ENCODE data around the gene STK32C. TPM values are rescaled to one million over a fixed set of nuclear protein-coding genes. Genes with fewer than 3 reads are reported as not detected.

The STK32C gene
- total and polyA plus RNA-seq, 2 donors (not counting 1 experiment from before 2014, with no cell fraction given) = 9.9 to 16.8 TPM

- peaks cover 7 to 9% of the 10 kb centered on the region in 2 donors for H3K4me1 ChIP-seq (ENCODE audit: control insufficient read depth in 2 of 2, insufficient read depth in 2 of 2, low read length in 2 of 2)
- ATAC-seq (ENCODE audit: low read depth) = no peak
These were observed 9.5 kb downstream of the STK32C start for GRCh38 chr10:132298038-132298881.

More at GRCh38 chr10:132298038-132298881, 9.5 kb downstream of the STK32C start:
- CTCF ChIA-PET = no interaction called here
- no peak overlapping the region for H3K4me2 ChIP-seq (replicated peaks; ENCODE audit: low read depth, low read length, poor library complexity, severe bottlenecking)
- H3K9me3 ChIP-seq (ENCODE audit: control extremely low read depth in 1 of 3, control insufficient read depth in 2 of 3, insufficient read depth in 1 of 3, low read length in 2 of 3) = peaks cover 0 to 13% (median 0%) of the 10 kb centered on the region in 3 donors
- peaks cover 0 to 14% (median 1%) of the 10 kb centered on the region in 4 experiments for H3K27me3 ChIP-seq (replicated peaks in 1 of 4; ENCODE audit: control extremely low read depth in 1 of 4, control insufficient read depth in 3 of 4, insufficient read depth in 4 of 4, low read length in 3 of 4)
- H3K27ac ChIP-seq (ENCODE audit: low read length in 2 of 2) = no peak overlapping the region
- Mint-ChIP-seq H3K27ac (peak overlapping the region; percentile 16), H3K27me3 (peaks cover 20% of the 10 kb centered on the region), H3K4me3 (no peak overlapping the region), H3K4me1 (peaks cover 6% of the 10 kb centered on the region), H3K9me3 (ENCODE audit: insufficient read depth) (no peaks in the 10 kb centered on the region)
- no peak overlapping the region for H3K9ac ChIP-seq (ENCODE audit: low read length)
- 67% methylated on average over 28 of the region's 28 CpGs for WGBS (ENCODE audit: insufficient coverage)
- intact Hi-C loops (cut with micrococcal nuclease) = no loop called here
- no peak for DNase-seq
- H3K4me3 ChIP-seq (ENCODE audit: control extremely low read depth in 1 of 5, extremely low read depth in 1 of 5, insufficient read depth in 1 of 5, low read depth in 2 of 5, low read length in 4 of 5) = no peak overlapping the region
- POLR2A ChIA-PET = interaction anchor here (0.6 kb wide), 1 partner anchor 12 kb away, joined by 3 read pairs; no protein-coding TSS in a partner anchor
- H2AFZ ChIP-seq (ENCODE audit: insufficient read depth, low read depth, low read length, poor library complexity, severe bottlenecking) = no peak overlapping the region
- H3K79me2 ChIP-seq (ENCODE audit: control insufficient read depth, insufficient read depth, low read length) = no peaks in the 10 kb centered on the region
- H3K36me3 ChIP-seq (replicated peaks in 1 of 2; ENCODE audit: control extremely low read depth in 1 of 2, control insufficient read depth in 1 of 2, extremely low read depth in 1 of 2, insufficient read depth in 2 of 2, low read length in 1 of 2) = no peaks in the 10 kb centered on the region
- no peaks in the 10 kb centered on the region for H4K20me1 ChIP-seq (ENCODE audit: control insufficient read depth, insufficient read depth, low read length, poor library complexity, severe bottlenecking)
- TF ChIP-seq EZH2 (IDR thresholded peaks at IDR 0.05; ENCODE audit: borderline replicate concordance, insufficient read depth, low read depth, low read length, poor library complexity, severe bottlenecking) (no peak), CTCF (IDR thresholded peaks at IDR 0.05) (no peak)

Data from B cell (primary cell).